Heart left ventricle (tissue), 13 donors: Measurements from ENCODE around the gene ITPK1.

Source experiments
- POLR2A ChIP-seq, 2 donors: fragments of 450-650 bp; IDR thresholded peaks; one replicate each; pipeline ENCODE4 v1.6.1; 2017; ENCODE audit warnings: antibody characterized with exemption in 2 of 2, mild to moderate bottlenecking in 2 of 2, moderate library complexity in 2 of 2
- TF ChIP-seq, protein P1 (sequence below), 12 donors: fragments of 200-600 bp; sonication (generic) in 4 of 12; IDR thresholded peaks; one replicate each; pipeline versions ENCODE4 v1.5.0 to v1.8.0; 2018 to 2022; ENCODE audit warnings: antibody characterized with exemption in 12 of 12, mild to moderate bottlenecking in 5 of 12
- donor health status: ischemic (EF 13 %, LVEDD 7.1; RV severe dilation, severe dysfunction).
- donor health status: DM: no; HTN: yes; CAD: no.
- donor health status: DM: no; HTN: no; CAD: no.
- donor health status: ischemic (EF 25% LVEDD 6.9; RV normal size, moderate dysfunction).
- donor health status: ischemic (EF 25% LVEDD 5.7; RV mildly dilated, moderate dysfunction).
- donor health status: ischemic (EF 35%, LVEDD 5.7; RV mildly dilated, moderate dysfunction).
- donor health status: nonischemic (EF 11% LVEDD 7.7; RV severe dilation, severe dysfunction).
- donor health status: DM: yes; HTN: yes; CAD: no.
- donor health status: PGD.
- donor health status: ischemic (EF 29% LVEDD 5.4; RV normal size, mild dysfunction).
- donor health status: nonischemic (EF 23%, LVEDD 6.1; RV moderate dilation, normal function).

- TF ChIP-seq, protein P1, sequence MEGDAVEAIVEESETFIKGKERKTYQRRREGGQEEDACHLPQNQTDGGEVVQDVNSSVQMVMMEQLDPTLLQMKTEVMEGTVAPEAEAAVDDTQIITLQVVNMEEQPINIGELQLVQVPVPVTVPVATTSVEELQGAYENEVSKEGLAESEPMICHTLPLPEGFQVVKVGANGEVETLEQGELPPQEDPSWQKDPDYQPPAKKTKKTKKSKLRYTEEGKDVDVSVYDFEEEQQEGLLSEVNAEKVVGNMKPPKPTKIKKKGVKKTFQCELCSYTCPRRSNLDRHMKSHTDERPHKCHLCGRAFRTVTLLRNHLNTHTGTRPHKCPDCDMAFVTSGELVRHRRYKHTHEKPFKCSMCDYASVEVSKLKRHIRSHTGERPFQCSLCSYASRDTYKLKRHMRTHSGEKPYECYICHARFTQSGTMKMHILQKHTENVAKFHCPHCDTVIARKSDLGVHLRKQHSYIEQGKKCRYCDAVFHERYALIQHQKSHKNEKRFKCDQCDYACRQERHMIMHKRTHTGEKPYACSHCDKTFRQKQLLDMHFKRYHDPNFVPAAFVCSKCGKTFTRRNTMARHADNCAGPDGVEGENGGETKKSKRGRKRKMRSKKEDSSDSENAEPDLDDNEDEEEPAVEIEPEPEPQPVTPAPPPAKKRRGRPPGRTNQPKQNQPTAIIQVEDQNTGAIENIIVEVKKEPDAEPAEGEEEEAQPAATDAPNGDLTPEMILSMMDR (IDR thresholded peaks at IDR 0.05): no peak
- TF ChIP-seq POLR2A (IDR thresholded peaks at IDR 0.05): no peak
Observed at GRCh38 chr14:93101181-93101580, 14.5 kb downstream of the ITPK1 start.
